Measurements from ENCODE around the gene C1GALT1.

- no peak for TF ChIP-seq SIN3A (IDR thresholded peaks at IDR 0.05; ENCODE audit: low read depth)
- TF ChIP-seq ZNF274 (IDR thresholded peaks at IDR 0.05; ENCODE audit: low read depth, low read length), result no peak
- no peak for TF ChIP-seq POLR2A (IDR thresholded peaks at IDR 0.05; ENCODE audit: borderline replicate concordance, extremely low read depth, insufficient read depth, insufficient read length)
- no peak for TF ChIP-seq EZH2 (IDR thresholded peaks at IDR 0.05)
- TF ChIP-seq CTCF (IDR thresholded peaks at IDR 0.05 in 2 of 3, conservative IDR thresholded peaks at IDR 0.05 in 1 of 3; ENCODE audit: borderline replicate concordance in 1 of 3, insufficient read depth in 1 of 3, low read depth in 2 of 3, low read length in 2 of 3), result no peak
- no peak for TF ChIP-seq POLR2AphosphoS5 (IDR thresholded peaks at IDR 0.05; ENCODE audit: low read depth, low read length)
- TF ChIP-seq CEBPB (IDR thresholded peaks at IDR 0.05; ENCODE audit: low read depth), result no peak
- TF ChIP-seq MAX (IDR thresholded peaks at IDR 0.05), result no peak
- no peak for TF ChIP-seq EZH2phosphoT487 (IDR thresholded peaks at IDR 0.05; ENCODE audit: borderline replicate concordance)
- no peak for TF ChIP-seq EGR1 (IDR thresholded peaks at IDR 0.05; ENCODE audit: low read depth)
- TF ChIP-seq TCF7L2 (IDR thresholded peaks at IDR 0.05; ENCODE audit: borderline replicate concordance, extremely low read depth, insufficient read depth, insufficient read length), result no peak
- no peak for TF ChIP-seq YY1 (IDR thresholded peaks at IDR 0.05; ENCODE audit: extremely low read depth, insufficient replicate concordance, low read depth, low read length)
- no peak for TF ChIP-seq SP1 (IDR thresholded peaks at IDR 0.05; ENCODE audit: low read depth)
Measured at GRCh38 chr7:7166318-7166717, 16.0 kb upstream of the C1GALT1 start.

Data from HCT116 (cell line).